Measurements from ENCODE around the gene UHRF2.

UHRF2 gene

GRCh38 chr9:6384732-6385131 lies 28.3 kb upstream of the UHRF2 start:
- DNase-seq (ENCODE audit: low read depth) = no peak
- no peak for TF ChIP-seq CTCF (IDR thresholded peaks at IDR 0.05; ENCODE audit: low read length, missing control alignments)
- H3K4me3 ChIP-seq (replicated peaks; ENCODE audit: low read depth, low read length) = no peak overlapping the region

- H3K4me3 ChIP-seq (replicated peaks; ENCODE audit: low read depth, low read length) = no peak overlapping the region
- DNase-seq (ENCODE audit: low read depth) = no peak
- no peak for TF ChIP-seq CTCF (IDR thresholded peaks at IDR 0.05; ENCODE audit: low read length, missing control alignments)
Observed at GRCh38 chr9:6399071-6399470, 13.9 kb upstream of the UHRF2 start.

GRCh38 chr9:6405371-6405770 lies 7.6 kb upstream of the UHRF2 start:
- DNase-seq (ENCODE audit: low read depth) = no peak
- no peak overlapping the region for H3K4me3 ChIP-seq (replicated peaks; ENCODE audit: low read depth, low read length)
- TF ChIP-seq CTCF (IDR thresholded peaks at IDR 0.05; ENCODE audit: low read length, missing control alignments) = no peak

- H3K4me3 ChIP-seq (replicated peaks; ENCODE audit: low read depth, low read length) = no peak overlapping the region
- no peak for TF ChIP-seq CTCF (IDR thresholded peaks at IDR 0.05; ENCODE audit: low read length, missing control alignments)
- no peak for DNase-seq (ENCODE audit: low read depth)
Observed at GRCh38 chr9:6407778-6408177, 5.2 kb upstream of the UHRF2 start.

GRCh38 chr9:6408320-6408719 lies 4.7 kb upstream of the UHRF2 start:
- H3K4me3 ChIP-seq (replicated peaks; ENCODE audit: low read depth, low read length) = no peak overlapping the region
- TF ChIP-seq CTCF (IDR thresholded peaks at IDR 0.05; ENCODE audit: low read length, missing control alignments) = no peak
- DNase-seq (ENCODE audit: low read depth) = no peak

GRCh38 chr9:6409811-6410210 lies 3.2 kb upstream of the UHRF2 start:
- H3K4me3 ChIP-seq (replicated peaks; ENCODE audit: low read depth, low read length) = no peak overlapping the region
- no peak for DNase-seq (ENCODE audit: low read depth)
- TF ChIP-seq CTCF (IDR thresholded peaks at IDR 0.05; ENCODE audit: low read length, missing control alignments) = no peak

- H3K4me3 ChIP-seq (replicated peaks; ENCODE audit: low read depth, low read length) = no peak overlapping the region
- no peak for TF ChIP-seq CTCF (IDR thresholded peaks at IDR 0.05; ENCODE audit: low read length, missing control alignments)
- no peak for DNase-seq (ENCODE audit: low read depth)
Observed at GRCh38 chr9:6410633-6411032, 2.4 kb upstream of the UHRF2 start.

Measured in fibroblast of pulmonary artery (primary cell).